Measurements from ENCODE around the gene SLMAP.
"Not testable (repeated sequence)": the region's sequence is repeated elsewhere in the genome, so short reads cannot be mapped to it uniquely, and the experiment has no call there.

SLMAP gene

GRCh38 chr3:57794951-57795350 lies 38.8 kb downstream of the SLMAP start:
- DNase-seq (ENCODE audit: low read depth), result no peak

- DNase-seq (ENCODE audit: low read depth), result no peak
Measured at GRCh38 chr3:57796261-57796660, 40.2 kb downstream of the SLMAP start.

- DNase-seq (ENCODE audit: low read depth), result no peak
Measured at GRCh38 chr3:57797701-57798487, 41.8 kb downstream of the SLMAP start.

- no peak for DNase-seq (ENCODE audit: low read depth)
Measured at GRCh38 chr3:57803647-57804081, 47.6 kb downstream of the SLMAP start.

- DNase-seq (ENCODE audit: low read depth), result no peak
Measured at GRCh38 chr3:57805266-57805665, 49.2 kb downstream of the SLMAP start.

- DNase-seq (ENCODE audit: low read depth), result no peak
Measured at GRCh38 chr3:57805674-57806073, 49.6 kb downstream of the SLMAP start.

- DNase-seq (ENCODE audit: low read depth), result not testable (repeated sequence)
Measured at GRCh38 chr3:57806195-57806594, 50.1 kb downstream of the SLMAP start.

- DNase-seq (ENCODE audit: low read depth), result no peak
Measured at GRCh38 chr3:57808961-57809608, 53.0 kb downstream of the SLMAP start.

- DNase-seq (ENCODE audit: low read depth), result no peak
Measured at GRCh38 chr3:57809609-57809968, 53.5 kb downstream of the SLMAP start.

- no peak for DNase-seq (ENCODE audit: low read depth)
Measured at GRCh38 chr3:57810048-57810447, 53.9 kb downstream of the SLMAP start.

- no peak for DNase-seq (ENCODE audit: low read depth)
Measured at GRCh38 chr3:57810471-57811137, 54.5 kb downstream of the SLMAP start.

- peak; percentile 24 for DNase-seq (ENCODE audit: low read depth)
Measured at GRCh38 chr3:57815036-57815435, 58.9 kb downstream of the SLMAP start.

GRCh38 chr3:57816471-57817095 lies 60.5 kb downstream of the SLMAP start:
- DNase-seq (ENCODE audit: low read depth), result no peak

- no peak for DNase-seq (ENCODE audit: low read depth)
Measured at GRCh38 chr3:57818772-57819171, 62.7 kb downstream of the SLMAP start.

GRCh38 chr3:57820479-57820878 lies 64.4 kb downstream of the SLMAP start:
- DNase-seq (ENCODE audit: low read depth), result no peak

- no peak for DNase-seq (ENCODE audit: low read depth)
Measured at GRCh38 chr3:57821765-57822164, 65.7 kb downstream of the SLMAP start.

- DNase-seq (ENCODE audit: low read depth), result no peak
Measured at GRCh38 chr3:57822686-57823085, 66.6 kb downstream of the SLMAP start.

GRCh38 chr3:57825116-57825515 lies 69.0 kb downstream of the SLMAP start:
- DNase-seq (ENCODE audit: low read depth), result no peak

- DNase-seq (ENCODE audit: low read depth), result no peak
Measured at GRCh38 chr3:57826245-57826951, 70.3 kb downstream of the SLMAP start.

GRCh38 chr3:57826952-57827723 lies 71.0 kb downstream of the SLMAP start:
- no peak for DNase-seq (ENCODE audit: low read depth)

- DNase-seq (ENCODE audit: low read depth), result no peak
Measured at GRCh38 chr3:57827757-57828156, 71.6 kb downstream of the SLMAP start.
